NOMO-1 treated with dmso at 0.1 percent for 144 hours (cell line): ENCODE data around the gene SCD5.

ENCODE experiments used
- DNase-seq: peaks from one replicate; lab custom pipeline; 2025; ENCODE audit not compliant: unreplicated experiment; lab: John Stamatoyannopoulos, UW

Gene SCD5

DNA sequence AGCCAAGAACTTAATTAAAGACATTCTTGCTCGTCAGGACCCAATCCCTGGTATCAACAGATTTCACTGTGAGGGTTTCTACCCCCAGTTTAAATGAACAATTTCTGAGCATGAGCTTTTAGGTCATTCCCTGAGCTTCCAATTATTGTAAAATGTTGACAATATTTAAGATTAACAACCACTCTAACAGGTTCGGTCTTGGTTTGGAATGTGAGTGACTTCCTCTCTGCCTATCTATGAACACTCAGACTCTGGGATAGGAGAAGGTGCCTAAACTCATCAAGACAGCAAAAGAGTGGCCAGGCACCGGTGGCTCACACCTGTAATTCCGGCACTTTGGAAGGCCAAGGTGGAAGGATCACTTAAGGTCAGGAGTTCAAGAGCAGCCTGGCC lies 153.9 kb downstream of the SCD5 start:
- DNase-seq, result no peak

DNA sequence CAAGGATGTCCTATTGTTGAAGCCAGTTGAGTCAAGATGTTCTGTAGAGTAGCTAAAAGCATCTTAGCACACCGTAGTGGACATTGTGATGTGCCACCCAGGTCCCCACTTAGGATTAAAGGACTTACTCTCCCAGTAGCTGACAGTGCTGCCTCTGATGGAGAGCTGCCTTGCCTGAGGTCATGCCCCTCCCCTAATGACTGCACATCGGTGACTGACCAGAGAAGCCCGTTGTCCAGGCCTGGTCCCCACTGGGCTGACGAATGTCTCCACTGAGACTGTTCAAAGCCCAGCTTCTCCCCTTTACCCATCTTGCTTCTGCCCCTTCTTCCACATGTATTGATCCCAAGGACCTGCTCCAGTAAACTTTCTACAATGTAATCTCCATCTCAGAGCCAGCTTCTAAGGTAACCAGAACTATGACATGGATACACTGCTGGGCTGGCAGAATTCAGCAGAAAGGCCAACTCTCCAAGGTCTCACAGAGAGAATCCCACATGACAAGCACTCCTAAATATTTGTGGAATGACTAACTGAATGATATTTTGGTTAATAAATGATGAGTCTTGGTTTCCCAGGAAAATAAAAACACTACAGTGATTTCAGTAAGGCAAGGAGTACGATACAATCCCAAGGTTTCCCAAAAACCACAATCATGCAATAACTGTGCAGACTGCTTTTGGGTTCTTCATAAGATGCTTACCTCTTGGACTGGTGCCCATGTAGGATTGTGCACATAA lies 154.4 kb downstream of the SCD5 start:
- no peak for DNase-seq

DNA sequence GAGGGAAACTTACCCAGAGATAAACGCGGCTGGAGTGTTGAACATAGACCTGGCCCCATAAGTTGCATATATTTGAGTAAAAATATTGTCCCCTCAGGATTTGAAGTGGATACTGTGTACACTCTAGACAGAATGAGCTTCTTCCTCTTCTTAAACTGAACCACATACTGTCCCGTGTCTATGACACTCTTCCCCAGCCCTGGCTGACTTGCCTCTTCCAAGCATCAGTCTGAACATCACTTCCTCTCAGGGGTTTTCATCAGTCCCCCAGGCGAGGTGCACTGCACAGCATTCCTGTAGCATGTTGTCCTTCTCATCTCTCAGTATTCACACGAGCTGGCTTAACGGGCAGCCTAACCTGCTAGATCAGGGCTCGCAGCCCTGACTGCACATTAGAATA lies 156.3 kb downstream of the SCD5 start:
- DNase-seq, result no peak

DNA sequence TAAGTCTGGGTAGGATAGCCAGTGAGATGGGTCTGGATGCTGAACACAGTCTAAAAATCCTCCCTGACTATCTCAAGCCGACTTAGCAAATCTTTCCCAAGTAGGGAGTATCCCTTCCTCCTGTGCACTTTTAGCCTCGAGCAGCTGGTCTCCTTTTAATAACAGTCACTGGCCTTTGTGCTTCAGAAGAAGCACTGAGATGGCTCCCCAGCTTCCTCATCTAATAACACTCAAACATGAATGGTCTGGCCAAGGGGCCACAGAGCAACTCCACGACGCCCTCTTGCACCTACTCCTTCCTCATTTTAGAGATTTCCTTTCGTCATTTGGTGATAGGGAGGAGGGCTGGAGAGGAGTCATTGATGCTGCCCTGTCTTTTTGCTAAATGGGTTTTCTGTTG lies 158.1 kb downstream of the SCD5 start:
- peak; percentile 55 for DNase-seq

DNA sequence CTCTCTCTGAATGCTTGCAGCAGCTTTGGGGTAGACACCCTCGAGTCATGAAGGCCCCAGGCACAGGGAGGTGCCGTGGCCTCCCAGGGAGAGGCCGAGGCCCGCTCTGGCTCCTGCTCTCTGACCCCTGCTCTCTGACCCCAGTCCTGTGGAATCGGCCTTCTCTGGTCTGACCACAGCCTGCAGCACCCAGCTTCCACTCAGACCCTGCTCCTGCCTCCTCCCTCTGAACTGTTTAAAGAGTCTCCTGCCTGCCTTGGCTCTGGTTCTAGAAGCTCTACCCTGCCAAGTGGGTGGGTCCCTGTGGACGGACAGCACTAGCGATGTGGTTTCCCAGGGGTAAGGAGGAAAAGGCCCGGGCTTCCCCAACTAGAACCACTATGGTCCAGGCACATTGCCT lies 158.6 kb downstream of the SCD5 start:
- no peak for DNase-seq

DNA sequence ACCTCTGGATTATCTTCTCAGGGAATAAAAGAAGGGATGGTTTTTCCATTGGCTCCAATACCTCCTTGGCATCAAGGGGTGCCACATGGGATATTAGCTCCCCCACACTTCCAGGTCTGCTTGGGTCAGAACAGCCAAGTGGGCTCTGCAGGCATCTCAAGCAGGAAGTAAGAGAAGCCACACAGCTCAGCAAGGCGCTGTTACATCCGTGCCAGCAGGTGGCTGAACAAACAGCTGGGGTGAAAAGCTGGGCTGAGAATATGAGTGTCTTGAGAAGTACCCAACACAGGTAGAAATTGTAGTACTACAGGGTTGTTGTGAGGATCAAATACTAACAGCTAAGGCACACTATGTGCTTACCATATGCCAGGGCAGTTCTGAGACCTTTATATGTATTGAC lies 160.1 kb downstream of the SCD5 start:
- DNase-seq, result no peak

DNA sequence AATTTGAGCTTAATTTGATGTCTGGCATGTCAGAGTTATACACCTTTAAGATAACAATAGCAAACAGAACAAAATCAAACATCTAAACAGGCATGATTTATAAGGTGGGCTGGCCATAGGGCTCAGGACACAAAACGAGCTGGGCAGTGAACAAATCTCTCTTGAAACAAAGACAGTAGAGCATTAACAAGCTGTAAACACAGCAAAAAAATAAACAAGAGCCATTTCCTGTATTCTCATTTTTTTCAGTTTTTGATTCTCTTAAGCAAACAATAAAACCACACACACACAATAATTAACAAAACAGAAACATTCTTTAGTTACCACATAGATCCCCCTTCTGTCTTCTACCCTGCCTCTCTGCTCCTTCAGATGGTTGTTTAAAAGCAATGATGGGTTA lies 168.5 kb downstream of the SCD5 start:
- DNase-seq, result no peak

DNA sequence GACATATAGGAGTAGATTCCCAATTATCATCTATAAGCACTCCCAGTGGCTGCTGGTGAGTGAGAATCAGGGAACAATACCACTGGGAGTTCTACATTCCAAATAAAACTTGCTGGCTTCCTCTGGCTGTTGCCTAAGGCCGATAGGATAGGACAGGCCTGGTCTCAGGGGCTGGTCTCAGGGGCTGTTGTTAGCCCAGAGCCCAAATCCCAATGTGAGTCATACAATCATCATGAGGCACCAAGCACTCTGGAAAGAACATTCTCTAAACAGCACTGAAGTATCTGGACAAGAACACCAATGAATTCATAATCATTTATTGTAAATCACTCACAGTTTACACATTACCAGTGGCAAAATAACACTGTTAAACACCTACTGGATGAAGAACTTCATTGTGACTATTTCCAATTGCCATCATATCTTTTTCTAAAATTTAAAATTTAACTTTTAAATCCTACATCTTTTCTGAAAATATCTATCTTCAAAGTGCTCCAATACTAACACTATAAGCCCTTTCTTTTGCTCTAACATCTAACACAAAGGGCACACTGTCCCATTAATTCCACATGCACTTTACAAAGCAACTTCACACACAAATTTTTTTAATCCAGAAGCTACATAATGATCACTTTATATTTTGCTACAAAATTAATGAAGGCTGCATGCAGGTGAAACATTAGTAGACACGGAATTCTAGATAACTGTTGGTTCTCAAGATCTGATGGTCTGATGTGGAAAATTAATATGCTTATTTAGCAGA lies 169.2 kb downstream of the SCD5 start:
- DNase-seq, result no peak

DNA sequence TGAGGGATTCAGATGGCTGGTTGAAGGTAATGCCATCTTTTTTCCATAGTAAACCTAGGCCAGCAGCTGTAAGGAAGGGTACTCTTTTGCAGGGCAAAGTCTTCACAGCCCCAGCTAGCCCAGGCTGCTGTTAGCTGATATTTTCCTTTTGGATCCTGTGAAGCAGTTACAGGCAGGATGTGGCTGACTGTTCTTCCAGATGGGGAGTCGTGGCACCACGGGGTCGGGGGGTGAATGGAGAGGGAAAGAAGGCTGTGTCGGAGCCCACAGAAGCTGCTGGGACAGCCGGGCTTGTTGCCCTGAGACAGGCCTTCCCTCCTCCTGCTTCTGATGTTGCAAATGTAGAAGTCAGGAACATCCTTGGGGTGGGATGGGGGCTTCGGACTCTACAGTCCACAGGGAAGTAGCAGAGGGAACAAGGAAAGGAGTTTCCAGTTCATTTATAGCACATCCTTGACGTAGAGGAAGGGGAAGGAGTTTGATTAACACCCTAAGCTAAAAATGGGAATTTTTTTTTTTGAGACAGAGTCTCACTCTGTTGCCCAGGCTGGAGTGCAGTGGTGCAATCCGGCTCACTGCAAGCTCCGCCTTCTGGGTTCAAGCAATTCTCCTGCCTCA lies 172.2 kb downstream of the SCD5 start:
- DNase-seq, result no peak

DNA sequence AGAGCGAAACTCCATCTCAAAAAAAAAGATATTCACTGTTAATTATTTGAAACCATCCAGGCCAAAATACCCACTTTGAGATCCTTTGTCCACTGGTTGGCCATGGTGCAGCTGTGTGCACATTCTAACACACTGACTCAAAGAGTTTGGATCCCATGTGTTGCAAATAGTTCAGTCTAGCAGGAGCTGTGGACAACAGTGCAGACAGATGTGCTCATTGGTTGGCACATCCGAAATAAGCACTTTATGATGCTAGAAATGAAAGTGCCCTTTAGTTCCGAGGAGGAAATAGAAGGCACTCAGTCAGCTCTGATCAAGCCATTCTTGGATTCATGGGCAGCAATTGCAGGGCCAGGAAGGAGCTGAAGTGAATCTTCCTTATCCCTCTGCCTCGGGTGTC lies 173.8 kb downstream of the SCD5 start:
- DNase-seq, result no peak

DNA sequence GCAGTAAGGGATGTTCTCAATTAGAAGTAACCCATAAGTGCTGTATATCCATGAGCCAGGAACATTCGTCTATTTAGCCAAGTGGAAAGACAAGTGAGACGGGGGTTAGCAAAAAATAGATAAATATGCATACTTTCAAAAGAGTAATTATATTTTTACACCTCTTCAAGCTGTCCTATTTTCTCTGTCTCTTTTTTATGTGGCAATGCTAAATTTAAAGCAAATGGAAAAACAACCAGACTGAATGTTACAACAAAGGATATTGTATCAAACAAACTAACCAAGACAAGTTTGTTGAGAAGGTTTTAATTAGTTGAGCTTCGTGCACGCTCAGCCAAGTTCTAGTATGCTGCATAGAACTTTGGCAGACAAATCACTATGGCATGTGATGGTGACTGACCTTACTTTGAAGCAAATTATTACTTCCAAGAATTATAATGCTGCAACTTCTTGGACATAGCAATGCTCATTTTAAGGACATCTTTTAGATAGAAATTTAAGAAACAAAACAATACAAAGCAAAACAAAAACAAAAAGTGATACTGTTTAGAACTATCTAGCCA lies 175.4 kb downstream of the SCD5 start:
- no peak for DNase-seq

DNA sequence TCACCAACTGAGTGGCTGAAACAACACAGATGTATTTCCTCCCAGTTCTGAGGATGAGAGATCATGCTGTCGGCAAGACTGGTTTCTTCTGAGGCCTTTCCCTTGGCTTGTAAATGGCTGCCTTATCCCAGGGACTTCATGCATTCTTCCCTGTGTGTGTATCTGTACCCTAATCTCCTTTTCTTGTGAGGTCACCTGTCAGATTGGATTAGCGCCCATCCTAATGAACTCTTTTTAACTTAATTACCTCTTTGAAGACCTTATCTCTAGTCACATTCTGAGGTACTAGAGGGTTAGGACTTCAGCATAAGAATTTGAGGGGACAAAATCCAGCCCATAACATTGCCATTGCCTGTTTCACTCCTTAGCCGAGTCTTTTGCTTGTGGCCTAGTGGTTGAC lies 177.3 kb downstream of the SCD5 start:
- DNase-seq, result no peak

DNA sequence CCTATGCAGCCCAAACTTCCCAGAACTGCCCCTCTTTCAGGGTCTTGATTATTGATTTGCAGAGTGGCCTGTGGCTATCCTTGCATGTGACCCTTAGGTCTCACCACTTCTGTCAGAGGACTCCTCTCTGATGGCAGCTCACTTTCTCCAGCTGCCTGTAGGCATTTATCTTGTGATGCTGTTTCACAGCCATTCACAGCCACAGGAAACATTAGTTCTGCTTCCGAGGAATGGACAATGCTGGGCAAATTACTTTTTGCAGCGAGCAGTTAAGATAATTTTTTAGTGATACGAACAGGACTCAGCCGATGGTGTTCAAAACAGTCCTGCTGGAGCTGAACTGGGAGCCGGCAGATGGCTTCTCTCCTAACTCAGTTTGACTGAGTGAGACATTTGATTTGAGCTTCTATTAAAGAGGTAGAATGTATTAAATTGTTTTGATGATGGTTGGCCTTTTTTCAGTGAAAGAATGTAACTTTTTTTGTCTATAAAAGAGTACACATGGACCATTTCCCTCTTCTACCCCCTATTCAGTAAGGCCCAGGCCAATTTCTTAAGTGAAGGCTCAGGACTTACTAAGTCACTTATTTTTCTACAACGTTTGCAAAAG lies 178.4 kb downstream of the SCD5 start:
- no peak for DNase-seq

DNA sequence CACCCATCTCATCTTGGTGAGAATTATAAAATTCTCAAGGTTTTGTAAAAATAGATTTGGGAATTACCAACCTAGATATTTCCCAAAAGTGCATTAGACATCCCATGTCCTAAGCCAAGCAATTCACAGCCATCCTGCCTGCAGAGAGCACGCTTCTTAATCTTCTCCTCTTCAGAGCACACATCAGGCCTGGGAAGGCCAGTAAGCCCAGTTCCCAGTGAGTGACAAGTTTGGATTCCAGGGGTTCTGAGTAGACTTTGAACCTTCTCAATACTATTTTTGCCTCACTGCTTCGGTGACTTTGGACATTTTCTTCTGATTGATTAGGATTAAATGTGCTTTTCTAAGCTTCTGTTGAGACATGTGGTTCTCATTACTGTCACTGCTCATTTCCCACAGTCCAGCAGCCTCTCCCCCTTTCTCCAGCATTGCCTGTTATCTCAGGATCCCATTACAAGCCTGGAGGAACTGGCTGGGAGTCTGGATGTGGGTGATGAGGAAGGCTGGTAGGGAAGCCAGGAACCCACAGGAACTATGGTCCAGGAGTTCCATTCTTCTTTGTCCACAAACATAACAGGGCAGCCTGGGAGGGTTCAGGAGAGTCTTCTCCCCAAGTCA lies 180.4 kb downstream of the SCD5 start:
- DNase-seq, result no peak

DNA sequence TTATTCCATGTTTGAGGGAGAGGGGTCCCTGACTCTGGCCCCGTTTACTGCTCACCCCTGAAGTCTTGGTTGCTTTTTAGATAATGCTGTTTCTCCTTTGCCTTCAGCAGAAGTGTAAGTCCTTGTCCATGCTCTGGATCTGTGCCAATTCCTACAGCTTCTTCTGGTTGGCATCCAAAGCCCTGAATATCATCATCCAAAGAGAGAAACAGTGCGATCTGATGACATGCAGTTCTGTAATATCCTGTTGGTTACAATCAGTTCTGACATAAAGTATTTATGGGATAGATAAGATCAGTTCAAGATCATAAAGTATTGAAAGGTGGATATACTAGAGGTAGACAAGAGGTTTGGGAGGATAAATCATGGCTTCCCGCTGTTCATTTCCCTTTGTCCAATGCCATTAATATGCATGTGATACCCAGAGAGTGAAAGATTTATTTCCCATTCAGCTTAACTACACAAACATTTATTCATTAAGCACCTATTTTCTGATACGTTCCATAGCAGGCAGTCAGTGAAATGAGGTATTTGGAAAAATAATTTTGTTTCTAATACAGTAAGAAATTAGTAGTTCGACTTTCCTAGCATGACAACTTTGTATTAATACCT lies 183.7 kb downstream of the SCD5 start:
- no peak for DNase-seq

DNA sequence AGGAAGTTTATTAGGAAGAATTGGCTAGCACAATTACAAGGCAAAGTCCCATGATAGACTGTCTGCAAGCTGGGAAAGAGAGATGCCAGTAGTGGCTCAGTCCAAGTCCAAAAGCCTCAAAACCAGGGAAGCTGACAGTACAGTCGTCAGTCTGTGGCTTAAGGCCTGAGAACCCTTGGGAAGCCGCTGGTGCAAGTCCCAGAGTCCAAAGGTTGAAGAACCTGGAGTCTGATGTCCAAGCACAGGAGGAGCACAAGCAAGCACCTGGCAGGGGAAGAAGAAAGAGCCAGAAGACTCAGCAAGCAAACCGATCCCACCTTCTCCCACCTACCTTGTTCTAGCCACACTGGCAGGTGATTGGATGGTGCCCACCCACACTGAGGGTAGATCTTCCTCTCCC lies 185.5 kb downstream of the SCD5 start:
- no peak for DNase-seq

DNA sequence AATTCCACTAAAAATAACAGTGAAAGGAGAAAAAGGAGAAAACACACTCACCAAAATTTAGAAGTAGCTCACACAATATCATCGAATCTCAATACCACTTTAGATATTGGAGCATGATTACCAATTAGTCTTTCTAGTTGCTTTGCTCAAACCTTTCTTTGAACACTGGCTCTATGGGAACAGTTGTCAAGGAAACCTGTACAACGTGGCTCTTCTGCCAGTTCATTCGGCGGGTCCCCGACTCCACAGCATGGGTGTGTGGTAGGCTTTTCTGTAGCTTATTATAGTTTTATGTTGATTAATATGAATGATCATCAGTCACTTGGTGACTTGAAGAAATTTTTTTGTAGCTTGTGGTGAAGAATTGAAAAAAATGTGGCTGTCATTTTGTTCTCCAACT lies 186.6 kb downstream of the SCD5 start:
- no peak for DNase-seq

DNA sequence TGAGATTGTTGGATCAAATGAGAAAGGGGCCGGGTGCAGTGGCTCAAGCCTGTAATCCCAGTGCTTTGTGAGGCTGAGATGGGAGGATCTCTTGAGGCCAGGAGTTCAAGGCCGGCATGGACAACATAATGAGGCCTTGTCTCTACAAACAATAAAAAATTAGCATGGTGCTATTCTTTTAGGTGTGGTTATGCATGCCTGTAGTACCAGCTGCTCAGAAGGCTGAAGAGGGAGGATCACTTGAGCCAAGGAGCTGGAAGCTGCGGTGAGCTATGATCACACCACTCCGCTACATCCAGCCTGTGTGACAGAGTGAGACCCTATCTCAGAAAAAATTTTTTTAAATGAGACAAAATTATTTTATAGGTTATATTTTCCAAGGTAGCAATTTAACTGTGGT lies 187.1 kb downstream of the SCD5 start:
- DNase-seq, result no peak

DNA sequence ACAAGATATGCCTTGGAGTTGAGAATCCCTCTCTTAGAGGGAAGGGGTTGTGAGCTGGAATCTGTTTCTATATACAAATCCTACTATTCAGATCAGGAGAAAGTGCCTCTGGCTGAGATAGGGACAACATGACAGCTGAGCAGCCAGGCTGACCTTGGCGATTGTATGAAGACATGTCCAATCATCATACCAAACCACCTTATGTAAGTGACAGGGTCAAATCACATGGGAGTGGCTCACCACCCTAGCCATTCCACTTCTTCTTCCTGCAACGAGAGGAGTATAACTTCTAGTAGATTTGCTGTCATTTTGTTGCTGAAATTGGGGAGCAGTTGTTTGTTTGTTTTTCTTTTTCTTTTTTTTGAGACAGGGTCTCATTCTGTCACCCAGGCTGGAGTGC lies 188.6 kb downstream of the SCD5 start:
- DNase-seq, result no peak

DNA sequence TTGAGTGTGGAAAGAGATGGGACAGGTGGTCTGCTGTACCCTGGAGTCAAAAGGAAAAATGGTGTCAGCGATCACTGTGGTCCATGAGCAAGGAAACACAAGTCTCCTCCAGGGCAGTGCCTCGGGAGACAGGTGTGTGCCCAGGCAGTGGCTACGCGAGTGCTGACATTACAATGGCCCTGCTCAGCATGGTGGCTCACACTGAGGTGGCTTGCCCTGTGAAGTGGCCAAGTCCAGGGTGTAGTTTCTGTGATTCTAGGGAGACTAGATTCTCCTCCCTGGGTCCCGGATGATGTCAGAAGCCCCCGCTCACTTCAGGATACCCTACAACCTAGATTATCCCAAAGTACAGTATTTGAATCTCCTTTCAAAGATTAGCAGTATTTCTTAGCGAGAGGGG lies 192.0 kb downstream of the SCD5 start:
- no peak for DNase-seq

DNA sequence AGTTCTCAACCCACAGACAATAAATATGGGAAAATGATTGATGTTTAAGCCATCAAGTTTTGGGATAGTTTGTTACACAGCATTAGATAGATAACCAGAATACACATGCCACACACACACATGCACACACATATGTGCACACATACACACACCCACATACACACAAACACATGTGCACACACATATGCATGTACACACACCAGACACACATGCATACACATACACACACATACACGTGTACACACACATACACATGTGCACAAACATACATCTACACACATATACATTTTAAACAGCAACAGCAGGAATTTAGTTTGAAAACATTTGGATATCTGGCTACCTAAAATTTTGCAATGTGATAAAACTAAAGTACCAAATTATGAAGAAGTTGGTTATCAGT lies 194.1 kb downstream of the SCD5 start:
- DNase-seq, result no peak
